IMR-90 (cell line): ENCODE results near the gene GPC2. TPM values are rescaled to one million over a fixed set of nuclear protein-coding genes. Genes with fewer than 3 reads are reported as not detected.

Source experiments
- ATAC-seq: fragments of 200-7000 bp; cut with Tn5 transposase; 2 replicates; pipeline ENCODE4 v1.9.1; 2020; ENCODE audit warnings: low read depth, mild to moderate bottlenecking, moderate library complexity
- BruUV-seq: library from RNA; stranded (reverse); fragments of 400-500 nt; replicated peaks from 2 replicates; lab custom pipeline; 2021; lab: Mats Ljungman, UMichigan
- CTCF ChIA-PET: fragments of 300-600 bp; formaldehyde crosslinking; extraction: SDS; loops from one replicate; lab custom pipeline; 2021; ENCODE audit warnings: antibody characterized with exemption; lab: Yijun Ruan, JAX
- POLR2A ChIA-PET: fragments of 300-600 bp; sonication (Branson Sonifier 250); formaldehyde crosslinking; loops from one replicate; lab custom pipeline; 2022; ENCODE audit warnings: antibody characterized with exemption; ENCODE audit not compliant: unreplicated experiment; lab: Charles Lee
- DNase-seq: peaks from one replicate; pipeline ENCODE4 v3.0.0; 2013
- H2AFZ ChIP-seq: replicated peaks from 2 replicates; pipeline ENCODE3; 2013; ENCODE audit warnings: low read length, mild to moderate bottlenecking; ENCODE audit not compliant: poor library complexity
- H2AK5ac ChIP-seq: 2 replicates; pipeline ENCODE4 v1.6.1; 2013; ENCODE audit warnings: low read depth, low read length, inconsistent platforms
- H2AK9ac ChIP-seq: replicated peaks from 2 replicates; pipeline ENCODE3; 2013; ENCODE audit warnings: mild to moderate bottlenecking, low read depth, low read length, moderate library complexity; ENCODE audit not compliant: poor library complexity
- H2BK120ac ChIP-seq: 2 replicates; pipeline ENCODE4 v1.6.1; 2013; ENCODE audit warnings: low read depth, low read length, inconsistent platforms
- H2BK15ac ChIP-seq: 3 replicates; pipeline ENCODE4 v1.6.1; 2013; ENCODE audit warnings: low read depth, low read length, inconsistent platforms
- H2BK20ac ChIP-seq: 2 replicates; pipeline ENCODE4 v1.6.1; 2013; ENCODE audit warnings: low read depth, mild to moderate bottlenecking, inconsistent platforms, low read length, moderate library complexity
- H2BK5ac ChIP-seq: 2 replicates; pipeline ENCODE4 v1.6.1; 2013; ENCODE audit warnings: mild to moderate bottlenecking, low read depth, low read length, inconsistent platforms; ENCODE audit not compliant: poor library complexity, severe bottlenecking
- H3K14ac ChIP-seq: replicated peaks from 2 replicates; pipeline ENCODE4 v1.6.1; 2013; ENCODE audit warnings: low read depth, low read length, inconsistent platforms
- H3K18ac ChIP-seq: 2 replicates; pipeline ENCODE4 v1.6.1; 2013; ENCODE audit warnings: low read depth, low read length, control low read depth
- H3K23ac ChIP-seq: 2 replicates; pipeline ENCODE4 v1.6.1; 2013; ENCODE audit warnings: low read depth, low read length, inconsistent platforms
- H3K27ac ChIP-seq: 2 replicates; pipeline ENCODE4 v1.5.1; 2013; ENCODE audit warnings: mild to moderate bottlenecking, control low read depth, low read length; ENCODE audit not compliant: insufficient read depth
- H3K27me3 ChIP-seq: 2 replicates; pipeline ENCODE4 v1.6.1; 2013; ENCODE audit warnings: low read length; ENCODE audit not compliant: control insufficient read depth, insufficient read depth
- H3K36me3 ChIP-seq: 2 replicates; pipeline ENCODE4 v1.6.1; 2013; ENCODE audit warnings: low read length, mixed read lengths; ENCODE audit not compliant: control insufficient read depth, insufficient read depth
- H3K4ac ChIP-seq: 2 replicates; pipeline ENCODE4 v1.6.1; 2013; ENCODE audit warnings: low read depth, low read length, inconsistent platforms
- H3K4me1 ChIP-seq: 2 replicates; pipeline ENCODE4 v1.6.1; 2013; ENCODE audit warnings: low read length, mixed read lengths; ENCODE audit not compliant: control insufficient read depth, insufficient read depth
- H3K4me2 ChIP-seq: 2 replicates; pipeline ENCODE4 v1.6.1; 2013; ENCODE audit warnings: low read depth, mild to moderate bottlenecking, control low read depth, low read length, moderate library complexity
- H3K4me3 ChIP-seq: 2 replicates; pipeline ENCODE4 v1.5.1; 2013; ENCODE audit warnings: low read depth, mild to moderate bottlenecking, control low read depth, low read length, moderate library complexity; ENCODE audit not compliant: insufficient read depth
- H3K56ac ChIP-seq: 2 replicates; pipeline ENCODE4 v1.6.1; 2013; ENCODE audit warnings: low read length, inconsistent platforms; ENCODE audit not compliant: insufficient read depth; ENCODE audit errors: extremely low read depth
- H3K79me1 ChIP-seq, 2 experiments: 2 replicates each; pipeline ENCODE4 v1.6.1; 2013; ENCODE audit warnings: low read length in 2 of 2, inconsistent platforms in 1 of 2, low read depth in 1 of 2
- H3K9ac ChIP-seq: 2 replicates; pipeline ENCODE4 v1.6.1; 2013; ENCODE audit warnings: low read depth, low read length, control low read depth
- H3K9me1 ChIP-seq: 2 replicates; pipeline ENCODE4 v1.6.1; 2013; ENCODE audit warnings: low read length, inconsistent platforms; ENCODE audit not compliant: insufficient read depth
- H3K9me3 ChIP-seq: 2 replicates; pipeline ENCODE4 v1.6.1; 2013; ENCODE audit warnings: low read length; ENCODE audit not compliant: control insufficient read depth, insufficient read depth
- H4K20me1 ChIP-seq: 2 replicates; pipeline ENCODE4 v1.6.1; 2013; ENCODE audit warnings: low read length, inconsistent platforms; ENCODE audit not compliant: insufficient read depth
- H4K5ac ChIP-seq: 2 replicates; pipeline ENCODE4 v1.6.1; 2013; ENCODE audit warnings: mild to moderate bottlenecking, low read depth, low read length, control low read depth
- H4K8ac ChIP-seq, 2 experiments: 2 replicates each; pipeline ENCODE4 v1.6.1; 2013; ENCODE audit warnings: low read depth in 2 of 2, low read length in 2 of 2, control low read depth in 1 of 2, inconsistent platforms in 1 of 2
- H4K91ac ChIP-seq: 2 replicates; pipeline ENCODE4 v1.6.1; 2013; ENCODE audit warnings: low read depth, low read length, inconsistent platforms; ENCODE audit not compliant: insufficient read depth
- BHLHE40 ChIP-seq: fragments of 150-350 bp; IDR thresholded peaks from 2 replicates; pipeline ENCODE4 v1.6.1; 2016; ENCODE audit warnings: mild to moderate bottlenecking, low read depth, low read length
- CEBPB ChIP-seq: IDR thresholded peaks from 2 replicates; pipeline ENCODE4 v1.6.1; 2012; ENCODE audit warnings: low read depth, low read length, improper control_type of control experiment
- CHD1 ChIP-seq: IDR thresholded peaks from 2 replicates; pipeline ENCODE4 v1.6.1; 2012; ENCODE audit warnings: low read depth, low read length, improper control_type of control experiment
- FOS ChIP-seq: fragments of 150-350 bp; IDR thresholded peaks from 2 replicates; pipeline ENCODE4 v1.6.1; 2016; ENCODE audit warnings: low read depth, low read length
- MAFK ChIP-seq: IDR thresholded peaks from 2 replicates; pipeline ENCODE4 v1.6.1; 2012; ENCODE audit warnings: low read depth, low read length, improper control_type of control experiment
- MAZ ChIP-seq: IDR thresholded peaks from 2 replicates; pipeline ENCODE4 v1.6.1; 2012; ENCODE audit warnings: low read depth, mild to moderate bottlenecking, low read length, improper control_type of control experiment, moderate library complexity, borderline replicate concordance
- MXI1 ChIP-seq: IDR thresholded peaks from 2 replicates; pipeline ENCODE4 v1.6.1; 2012; ENCODE audit warnings: low read depth, mild to moderate bottlenecking, low read length, moderate library complexity, borderline replicate concordance
- NFE2L2 ChIP-seq: fragments of 150-350 bp; IDR thresholded peaks from 2 replicates; pipeline ENCODE4 v1.6.1; 2016; ENCODE audit warnings: low read depth, mild to moderate bottlenecking, low read length
- POLR2A ChIP-seq: IDR thresholded peaks from 2 replicates; pipeline ENCODE4 v1.6.1; 2012; ENCODE audit warnings: mild to moderate bottlenecking, low read depth, low read length
- RAD21 ChIP-seq: IDR thresholded peaks from 2 replicates; pipeline ENCODE4 v1.6.1; 2012; ENCODE audit warnings: low read length, improper control_type of control experiment
- RCOR1 ChIP-seq: IDR thresholded peaks from 2 replicates; pipeline ENCODE4 v1.6.1; 2012; ENCODE audit warnings: mild to moderate bottlenecking, low read length, improper control_type of control experiment; ENCODE audit not compliant: insufficient replicate concordance
- SMC3 ChIP-seq: fragments of 150-350 bp; IDR thresholded peaks from 2 replicates; pipeline ENCODE4 v1.6.1; 2016; ENCODE audit warnings: low read depth, mild to moderate bottlenecking, antibody characterized with exemption, low read length, moderate library complexity
- WGBS, 2 experiments: methylation state at CpG; one replicate each; pipeline versions ENCODE4 v1.1.5 to v1.1.7; 2013; ENCODE audit warnings: missing lambda C conversion rate in 2 of 2; ENCODE audit not compliant: insufficient read length in 1 of 2; ENCODE audit errors: extremely low coverage in 2 of 2; 5-methylcytosine and 5-hydroxymethylcytosine counted together
- dilution Hi-C: fragments of 300-500 bp; cut with HindIII; formaldehyde crosslinking; loops from one replicate; pipeline ENCODE4 v1.14.3; 2018; ENCODE audit warnings: low sequenced_read_pairs; ENCODE audit not compliant: unreplicated experiment
- in situ Hi-C: fragments of 300-500 bp; cut with MboI; formaldehyde crosslinking; loops from 3 replicates; pipeline ENCODE4 v1.14.3; 2019; ENCODE audit warnings: low sequenced_read_pairs, inconsistent platforms, mixed read lengths
- intact Hi-C: fragments of 100-400 bp; cut with micrococcal nuclease; formaldehyde crosslinking; loops from 2 replicates; pipeline ENCODE4 v1.10.0; 2022
- polyA plus RNA-seq, 3 experiments: library from polyadenylated mRNA; depleted of rRNA; stranded (reverse); fragments of >200 nt; gene quantifications; 2 replicates each; pipeline ENCODE4 v1.2.3, GENCODE V29; 2012; ENCODE audit warnings: low replicate concordance in 1 of 3
- total RNA-seq: library from RNA; depleted of rRNA; stranded (reverse); fragments of >200 nt; gene quantifications from 2 replicates; pipeline ENCODE4 v1.2.3, GENCODE V29; 2012
- TF ChIP-seq, protein P1 (sequence below): fragments of 150-350 bp; IDR thresholded peaks from 2 replicates; pipeline ENCODE4 v1.6.1; 2016; ENCODE audit warnings: low read depth, mild to moderate bottlenecking, low read length, moderate library complexity, borderline replicate concordance
- TF ChIP-seq, protein P2 (sequence below): fragments of 150-350 bp; IDR thresholded peaks from 2 replicates; pipeline ENCODE4 v1.6.1; 2017; ENCODE audit warnings: mild to moderate bottlenecking, antibody characterized with exemption, low read length, low read depth
- TF ChIP-seq, protein P3 (sequence below): conservative IDR thresholded peaks from 2 replicates; pipeline ENCODE4 v1.5.1; 2012; ENCODE audit warnings: mild to moderate bottlenecking, low read depth, low read length, improper control_type of control experiment

GPC2 gene
- total and polyA plus RNA-seq, 2 of the 4 experiments (the other 2 are of a cell fraction): 1.8 to 6.0 TPM

DNA sequence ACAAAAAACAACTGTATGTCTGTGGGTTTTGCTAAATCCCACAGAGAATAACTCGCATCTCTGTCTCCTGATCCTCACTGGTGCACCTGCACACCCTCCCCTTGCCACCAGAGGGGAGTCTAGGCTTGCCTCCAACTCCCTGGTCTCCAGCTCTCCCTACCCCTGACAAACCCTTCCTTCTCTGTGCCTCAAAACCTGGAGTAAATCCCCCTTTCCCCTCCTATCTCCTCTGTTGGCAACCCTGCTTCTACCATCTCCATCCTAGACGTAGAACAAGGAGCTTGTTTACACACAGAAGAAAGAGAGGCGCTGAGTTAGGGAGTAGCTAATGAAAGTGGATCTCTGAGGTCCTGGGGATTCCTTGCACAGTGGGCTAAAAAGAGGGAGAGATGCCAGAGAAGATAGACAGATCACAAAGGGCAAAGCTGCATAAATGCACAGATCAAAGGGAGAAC is 44.5 kb downstream of the GPC2 start:
- no peak overlapping the region for H2BK5ac ChIP-seq
- H4K20me1 ChIP-seq: no peaks in the 10 kb centered on the region
- ChIA-PET CTCF (interaction anchor here (0.8 to 0.9 kb wide), 4 partner anchors 11 to 86 kb away, joined by 3 read pairs; partner anchors contain the start of gene LAMTOR4), POLR2A (no interaction called here)
- no peak overlapping the region for H2AK9ac ChIP-seq
- ATAC-seq: peak; percentile 77
- H3K79me1 ChIP-seq: peaks cover 7 to 12% of the 10 kb centered on the region in 2 experiments; a peak in 3 of 4 replicates
- in situ Hi-C loops (loop anchor here (10.0 kb wide), 1 partner anchor 212 kb away; no protein-coding TSS in a partner anchor), intact Hi-C loops (loop anchor here (1.0 to 5.0 kb wide), 4 partner anchors 78 to 274 kb away; no protein-coding TSS in a partner anchor), dilution Hi-C loops (no loop called here)
- H3K27me3 ChIP-seq: peaks cover 2% of the 10 kb centered on the region; the same call in 1 of the 2 replicates
- H3K18ac ChIP-seq: no peak overlapping the region
- no peak overlapping the region for H3K9ac ChIP-seq
- no peak overlapping the region for H4K91ac ChIP-seq
- no peak overlapping the region for H3K4me3 ChIP-seq
- 0% methylated on average over 1 of the region's 3 CpGs; no CpG with 5 or more reads in 1 of the 2 experiments for WGBS, 2 experiments
- no peak overlapping the region for H2BK20ac ChIP-seq
- no peaks in the 10 kb centered on the region for H3K9me1 ChIP-seq
- no TSS peak for BruUV-seq
- peaks cover 2% of the 10 kb centered on the region; the same call in 1 of the 2 replicates for H3K4me1 ChIP-seq
- no peak overlapping the region for H2AK5ac ChIP-seq
- H3K9me3 ChIP-seq: no peaks in the 10 kb centered on the region
- no peak overlapping the region for H3K23ac ChIP-seq
- TF ChIP-seq RCOR1: no peak
- TF ChIP-seq SMC3: peak; percentile 93
- TF ChIP-seq BHLHE40: no peak
- TF ChIP-seq, protein P1, sequence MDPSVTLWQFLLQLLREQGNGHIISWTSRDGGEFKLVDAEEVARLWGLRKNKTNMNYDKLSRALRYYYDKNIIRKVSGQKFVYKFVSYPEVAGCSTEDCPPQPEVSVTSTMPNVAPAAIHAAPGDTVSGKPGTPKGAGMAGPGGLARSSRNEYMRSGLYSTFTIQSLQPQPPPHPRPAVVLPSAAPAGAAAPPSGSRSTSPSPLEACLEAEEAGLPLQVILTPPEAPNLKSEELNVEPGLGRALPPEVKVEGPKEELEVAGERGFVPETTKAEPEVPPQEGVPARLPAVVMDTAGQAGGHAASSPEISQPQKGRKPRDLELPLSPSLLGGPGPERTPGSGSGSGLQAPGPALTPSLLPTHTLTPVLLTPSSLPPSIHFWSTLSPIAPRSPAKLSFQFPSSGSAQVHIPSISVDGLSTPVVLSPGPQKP: no peak
- TF ChIP-seq CEBPB: no peak
- peak; percentile 96 for TF ChIP-seq RAD21
- no peak for TF ChIP-seq CHD1
- TF ChIP-seq MAZ: no peak
- no peak for TF ChIP-seq NFE2L2
- TF ChIP-seq, protein P2, sequence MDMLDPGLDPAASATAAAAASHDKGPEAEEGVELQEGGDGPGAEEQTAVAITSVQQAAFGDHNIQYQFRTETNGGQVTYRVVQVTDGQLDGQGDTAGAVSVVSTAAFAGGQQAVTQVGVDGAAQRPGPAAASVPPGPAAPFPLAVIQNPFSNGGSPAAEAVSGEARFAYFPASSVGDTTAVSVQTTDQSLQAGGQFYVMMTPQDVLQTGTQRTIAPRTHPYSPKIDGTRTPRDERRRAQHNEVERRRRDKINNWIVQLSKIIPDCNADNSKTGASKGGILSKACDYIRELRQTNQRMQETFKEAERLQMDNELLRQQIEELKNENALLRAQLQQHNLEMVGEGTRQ: no peak
- TF ChIP-seq MXI1: no peak
- TF ChIP-seq, protein P3, sequence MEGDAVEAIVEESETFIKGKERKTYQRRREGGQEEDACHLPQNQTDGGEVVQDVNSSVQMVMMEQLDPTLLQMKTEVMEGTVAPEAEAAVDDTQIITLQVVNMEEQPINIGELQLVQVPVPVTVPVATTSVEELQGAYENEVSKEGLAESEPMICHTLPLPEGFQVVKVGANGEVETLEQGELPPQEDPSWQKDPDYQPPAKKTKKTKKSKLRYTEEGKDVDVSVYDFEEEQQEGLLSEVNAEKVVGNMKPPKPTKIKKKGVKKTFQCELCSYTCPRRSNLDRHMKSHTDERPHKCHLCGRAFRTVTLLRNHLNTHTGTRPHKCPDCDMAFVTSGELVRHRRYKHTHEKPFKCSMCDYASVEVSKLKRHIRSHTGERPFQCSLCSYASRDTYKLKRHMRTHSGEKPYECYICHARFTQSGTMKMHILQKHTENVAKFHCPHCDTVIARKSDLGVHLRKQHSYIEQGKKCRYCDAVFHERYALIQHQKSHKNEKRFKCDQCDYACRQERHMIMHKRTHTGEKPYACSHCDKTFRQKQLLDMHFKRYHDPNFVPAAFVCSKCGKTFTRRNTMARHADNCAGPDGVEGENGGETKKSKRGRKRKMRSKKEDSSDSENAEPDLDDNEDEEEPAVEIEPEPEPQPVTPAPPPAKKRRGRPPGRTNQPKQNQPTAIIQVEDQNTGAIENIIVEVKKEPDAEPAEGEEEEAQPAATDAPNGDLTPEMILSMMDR: peak; percentile 94
- TF ChIP-seq FOS: no peak
- no peak for TF ChIP-seq POLR2A
- TF ChIP-seq MAFK: no peak
- no peak overlapping the region for H3K4me2 ChIP-seq
- H4K5ac ChIP-seq: no peak overlapping the region
- H3K4ac ChIP-seq: no peak overlapping the region
- peak overlapping the region; percentile 76 for H2AFZ ChIP-seq
- H3K56ac ChIP-seq: no peak overlapping the region
- H2BK120ac ChIP-seq: no peak overlapping the region
- no peak overlapping the region for H4K8ac ChIP-seq
- no peak overlapping the region for H2BK15ac ChIP-seq
- peak; percentile 66 for DNase-seq
- H3K36me3 ChIP-seq: no peaks in the 10 kb centered on the region
- H3K14ac ChIP-seq: no peak overlapping the region
- no peak overlapping the region for H3K27ac ChIP-seq
